MM.1S (cell line): ENCODE measurements around the gene C12orf56.

Experiments used
- EZH2 ChIP-seq: fragments of 300-600 bp; sonication (generic); optimal IDR thresholded peaks from 2 replicates; pipeline ENCODE3; 2017; ENCODE audit warnings: low read depth, mild to moderate bottlenecking, antibody characterized with exemption, low read length, mixed read lengths
- EZH2phosphoT487 ChIP-seq: fragments of 300-600 bp; sonication (generic); IDR thresholded peaks from 2 replicates; pipeline ENCODE4 v1.6.1; 2018; ENCODE audit warnings: antibody characterized with exemption, low read length
- TF ChIP-seq, protein P1 (sequence below): fragments of 300-600 bp; sonication (generic); IDR thresholded peaks from 2 replicates; pipeline ENCODE4 v1.5.1; 2016; ENCODE audit warnings: antibody characterized with exemption, low read length, mixed read lengths

DNA sequence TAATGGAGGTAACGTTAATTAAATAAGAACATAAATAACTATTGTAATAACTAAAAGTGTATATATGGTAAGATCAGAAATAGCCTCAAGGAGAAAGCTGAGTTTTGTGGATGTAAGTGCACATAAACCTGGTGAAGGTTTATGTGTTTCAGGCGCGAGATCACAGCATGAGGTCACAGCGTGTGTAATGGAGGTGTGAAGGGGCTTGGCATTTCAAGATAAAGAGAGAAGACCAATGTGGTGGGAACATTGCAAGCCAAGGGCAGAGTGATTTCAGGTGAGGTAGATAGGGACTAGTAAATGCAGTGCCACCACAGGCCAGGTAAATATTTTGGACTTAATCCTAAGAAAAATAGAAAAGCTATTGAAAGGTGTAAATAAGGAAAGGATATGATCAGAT is 146.7 kb downstream of the C12orf56 start:
- TF ChIP-seq, protein P1, sequence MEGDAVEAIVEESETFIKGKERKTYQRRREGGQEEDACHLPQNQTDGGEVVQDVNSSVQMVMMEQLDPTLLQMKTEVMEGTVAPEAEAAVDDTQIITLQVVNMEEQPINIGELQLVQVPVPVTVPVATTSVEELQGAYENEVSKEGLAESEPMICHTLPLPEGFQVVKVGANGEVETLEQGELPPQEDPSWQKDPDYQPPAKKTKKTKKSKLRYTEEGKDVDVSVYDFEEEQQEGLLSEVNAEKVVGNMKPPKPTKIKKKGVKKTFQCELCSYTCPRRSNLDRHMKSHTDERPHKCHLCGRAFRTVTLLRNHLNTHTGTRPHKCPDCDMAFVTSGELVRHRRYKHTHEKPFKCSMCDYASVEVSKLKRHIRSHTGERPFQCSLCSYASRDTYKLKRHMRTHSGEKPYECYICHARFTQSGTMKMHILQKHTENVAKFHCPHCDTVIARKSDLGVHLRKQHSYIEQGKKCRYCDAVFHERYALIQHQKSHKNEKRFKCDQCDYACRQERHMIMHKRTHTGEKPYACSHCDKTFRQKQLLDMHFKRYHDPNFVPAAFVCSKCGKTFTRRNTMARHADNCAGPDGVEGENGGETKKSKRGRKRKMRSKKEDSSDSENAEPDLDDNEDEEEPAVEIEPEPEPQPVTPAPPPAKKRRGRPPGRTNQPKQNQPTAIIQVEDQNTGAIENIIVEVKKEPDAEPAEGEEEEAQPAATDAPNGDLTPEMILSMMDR = no peak
- TF ChIP-seq EZH2phosphoT487 (no peak), EZH2 (no peak)
